ENCODE results near the gene IL1RAPL2. TPM values are rescaled to one million over a fixed set of nuclear protein-coding genes. Genes with fewer than 3 reads are reported as not detected.

The IL1RAPL2 gene
- total and polyA plus RNA-seq, 2 of the 8 experiments (the other 6 are each of a cell fraction or from before 2014, with no cell fraction given) = 0.20 to 1.3 TPM

- ChIA-PET POLR2A (ENCODE audit: partially characterized antibody) (no interaction called here), CTCF (ENCODE audit: partially characterized antibody) (no interaction called here)
- Histone ChIP-seq H2BK20ac (ENCODE audit: low read length) (no peak overlapping the region), H3K18ac (ENCODE audit: extremely low read depth, low read length) (no peak overlapping the region), H3K56ac (replicated peaks; ENCODE audit: insufficient read length, low read depth, low read length) (no peak overlapping the region), H2BK120ac (replicated peaks; ENCODE audit: low read depth, low read length) (no peak overlapping the region), H3K36me3 (ENCODE audit: control insufficient read depth in 2 of 4, insufficient read depth in 4 of 4, low read length in 3 of 4) (no peaks in the 10 kb centered on the region), H4K5ac (ENCODE audit: insufficient read length, low read depth, low read length) (no peak overlapping the region), H3K23ac (ENCODE audit: insufficient read length) (no peak overlapping the region), H3K4me3 (ENCODE audit: extremely low read depth in 1 of 4, insufficient read depth in 2 of 4, low read depth in 3 of 4, low read length in 4 of 4) (no peak overlapping the region), H3K23me2 (ENCODE audit: low read depth, low read length) (no peaks in the 10 kb centered on the region), H2BK15ac (ENCODE audit: low read length) (no peak overlapping the region), H4K20me1 (replicated peaks in 1 of 2; ENCODE audit: control insufficient read depth in 1 of 2, insufficient read depth in 2 of 2, low read length in 2 of 2) (no peaks in the 10 kb centered on the region), H2BK12ac (ENCODE audit: low read depth, low read length) (no peak overlapping the region), H3K9me3 (ENCODE audit: insufficient read depth in 2 of 2, low read depth in 1 of 2, low read length in 1 of 2) (no peaks in the 10 kb centered on the region), H2BK5ac (ENCODE audit: low read depth, low read length) (no peak overlapping the region), H3K14ac (ENCODE audit: insufficient read length) (no peak overlapping the region), H4K8ac (ENCODE audit: extremely low read depth, insufficient read depth, low read length) (no peak overlapping the region), H3K27me3 (replicated peaks in 1 of 4; ENCODE audit: control insufficient read depth in 3 of 4, extremely low read depth in 1 of 4, insufficient read depth in 3 of 4, low read length in 3 of 4) (no peaks in the 10 kb centered on the region), H2AFZ (ENCODE audit: low read length) (no peak overlapping the region), H3K4ac (replicated peaks; ENCODE audit: insufficient read length, low read depth, low read length) (no peak overlapping the region), H3K79me1 (ENCODE audit: low read depth, low read length) (no peaks in the 10 kb centered on the region), H3K27ac (ENCODE audit: low read depth, low read length) (no peak overlapping the region), H3K79me2 (ENCODE audit: control insufficient read depth in 1 of 2, insufficient read depth in 2 of 2, low read length in 2 of 2) (no peaks in the 10 kb centered on the region), H3K4me2 (ENCODE audit: insufficient read depth in 1 of 2, low read depth in 2 of 2, low read length in 2 of 2) (no peak overlapping the region), H2AK5ac (ENCODE audit: low read depth, low read length) (no peak overlapping the region), H3K4me1 (replicated peaks in 1 of 4; ENCODE audit: control insufficient read depth in 3 of 4, insufficient read depth in 4 of 4, low read length in 3 of 4) (no peaks in the 10 kb centered on the region), H3K9ac (replicated peaks in 1 of 4; ENCODE audit: extremely low read depth in 1 of 4, low read depth in 3 of 4, low read length in 3 of 4) (no peak overlapping the region), H4K91ac (replicated peaks; ENCODE audit: insufficient read length, low read length) (no peak overlapping the region)
- DNase-seq (ENCODE audit: low read depth in 1 of 2, low spot score in 2 of 2) (no peak), FAIRE-seq (no peak)
- TF ChIP-seq ATF2 (IDR thresholded peaks at IDR 0.05; ENCODE audit: low read length) (no peak), TAF7 (optimal IDR thresholded peaks at IDR 0.05; ENCODE audit: borderline replicate concordance, low read depth, low read length) (no peak), ATF3 (IDR thresholded peaks at IDR 0.05; ENCODE audit: insufficient read depth, low read depth, low read length) (no peak), KDM5A (IDR thresholded peaks at IDR 0.05; ENCODE audit: low read length) (no peak), CBX5 (IDR thresholded peaks at IDR 0.05; ENCODE audit: low read depth, low read length) (no peak), CHD1 (IDR thresholded peaks at IDR 0.05; ENCODE audit: low read depth, low read length) (no peak)
- 100% methylated on average over 2 of the region's 2 CpGs; no CpG with 5 or more reads in 1 of the 2 experiments for WGBS, 2 experiments (ENCODE audit: extremely low coverage in 1 of 2, insufficient coverage in 1 of 2, insufficient read length in 1 of 2, insufficient replicate concordance in 2 of 2, low coverage in 1 of 2, low lambda C conversion rate in 2 of 2, missing lambda C conversion rate in 1 of 2)
These were observed 703.4 kb downstream of the IL1RAPL2 start for GRCh38 chrX:105269386-105269785.

Data from H1 (cell line).